Brain pericyte (primary cell): ENCODE measurements around the gene RNU1-4.
"Not testable (repeated sequence)": the region's sequence is repeated elsewhere in the genome, so short reads cannot be mapped to it uniquely, and the experiment has no call there.

ENCODE experiments used
- DNase-seq: peaks from one replicate; pipeline ENCODE4 v3.0.0-alpha.2; 2012; ENCODE audit warnings: low read depth, low spot score

RNU1-4 gene

GRCh38 chr1:16740047-16740964 is at the start of gene RNU1-4:
Gene RNU1-4 (plus strand): TSS chr1:16740516.
- not testable (repeated sequence) for DNase-seq

GRCh38 chr1:16690971-16691682 is 49.2 kb upstream of the RNU1-4 start:
- DNase-seq: not testable (repeated sequence)

DNA sequence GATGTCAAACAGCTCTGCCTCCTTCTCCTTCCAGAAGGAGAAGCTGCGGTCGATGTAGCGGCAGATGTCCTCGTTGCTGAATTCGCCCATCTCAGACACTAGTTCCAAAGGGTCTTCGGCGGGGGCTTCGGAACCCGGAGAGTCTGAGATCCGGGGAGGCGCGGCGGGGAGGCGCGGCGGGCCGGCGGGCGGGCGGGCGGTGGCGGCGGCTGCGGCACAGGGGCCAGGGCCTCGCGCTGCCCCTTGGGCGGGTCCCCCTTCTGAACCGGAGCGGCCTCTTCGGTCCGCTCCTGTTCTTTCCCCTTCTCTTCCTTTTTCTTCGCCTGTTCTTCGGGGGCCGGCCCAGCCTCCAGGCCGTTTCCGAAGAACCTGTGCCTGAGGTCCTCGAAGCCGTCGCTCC is 48.0 kb upstream of the RNU1-4 start:
- DNase-seq: not testable (repeated sequence)

- DNase-seq: not testable (repeated sequence)
Measured at GRCh38 chr1:16692717-16693448, 47.4 kb upstream of the RNU1-4 start.

- not testable (repeated sequence) for DNase-seq
Measured at GRCh38 chr1:16693449-16694307, 46.6 kb upstream of the RNU1-4 start.

GRCh38 chr1:16694308-16694702 is 46.0 kb upstream of the RNU1-4 start:
- DNase-seq: not testable (repeated sequence)

- not testable (repeated sequence) for DNase-seq
Measured at GRCh38 chr1:16696507-16697150, 43.7 kb upstream of the RNU1-4 start.

- DNase-seq: not testable (repeated sequence)
Measured at GRCh38 chr1:16697152-16697551, 43.2 kb upstream of the RNU1-4 start.

DNA sequence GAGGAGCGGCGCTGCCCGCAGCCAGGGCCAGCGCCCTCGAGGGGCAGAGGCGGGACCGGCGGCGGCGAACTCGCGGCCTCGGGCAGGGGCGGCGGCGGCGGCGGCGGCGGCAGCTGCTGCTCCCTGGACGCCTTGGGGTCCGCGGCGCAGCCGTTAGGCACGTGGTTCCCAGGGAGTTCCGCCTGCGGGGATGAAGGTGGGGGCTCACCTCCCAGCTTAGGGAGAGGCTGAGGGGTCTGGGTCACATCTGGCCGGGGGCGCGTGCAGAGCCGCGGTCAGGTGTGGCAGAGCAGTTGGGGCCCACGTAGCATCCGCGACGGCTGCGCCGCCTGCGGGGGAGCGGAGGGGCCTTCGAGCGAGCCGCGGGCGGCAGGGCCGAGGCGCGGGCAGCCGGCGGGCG is 40.9 kb upstream of the RNU1-4 start:
- not testable (repeated sequence) for DNase-seq

DNA sequence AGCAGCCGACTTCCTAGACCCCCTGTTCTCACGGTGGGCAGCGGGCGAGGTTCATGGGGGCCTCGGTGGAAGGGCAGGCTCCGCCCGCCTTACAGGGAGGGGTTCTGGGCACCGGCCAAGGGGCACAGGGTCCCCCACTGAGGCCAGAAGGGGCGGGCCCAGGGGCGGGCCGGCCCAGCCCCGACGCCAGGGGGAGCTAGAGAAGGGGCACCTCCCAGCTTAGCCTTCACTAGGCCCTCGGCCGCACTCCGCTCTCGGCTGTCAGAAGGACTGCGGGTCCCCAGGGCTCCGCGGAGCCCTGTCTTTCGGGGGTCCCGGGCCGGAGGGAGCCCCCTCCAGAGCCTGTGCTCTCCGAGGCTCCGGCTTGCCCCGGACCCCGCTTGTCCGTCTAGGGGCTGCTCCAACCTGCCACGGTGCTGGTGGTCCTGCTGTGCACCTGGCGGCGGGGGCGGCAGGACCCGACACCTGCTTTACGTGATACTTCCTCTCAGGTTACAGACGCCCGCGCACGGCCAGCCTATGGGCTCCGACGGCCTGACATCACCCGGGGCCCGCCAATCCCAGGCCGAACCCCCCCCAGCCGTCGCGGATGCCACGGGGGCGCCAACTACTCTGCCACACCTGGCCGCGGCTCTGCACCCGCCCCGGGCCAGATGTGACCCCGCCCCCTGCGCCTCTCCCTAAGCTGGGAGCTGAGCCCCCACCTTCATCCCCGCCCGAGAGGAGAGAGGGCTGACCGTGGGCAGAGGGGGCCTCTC is 40.0 kb upstream of the RNU1-4 start:
- DNase-seq: not testable (repeated sequence)

- not testable (repeated sequence) for DNase-seq
Measured at GRCh38 chr1:16701189-16701588, 39.1 kb upstream of the RNU1-4 start.

DNA sequence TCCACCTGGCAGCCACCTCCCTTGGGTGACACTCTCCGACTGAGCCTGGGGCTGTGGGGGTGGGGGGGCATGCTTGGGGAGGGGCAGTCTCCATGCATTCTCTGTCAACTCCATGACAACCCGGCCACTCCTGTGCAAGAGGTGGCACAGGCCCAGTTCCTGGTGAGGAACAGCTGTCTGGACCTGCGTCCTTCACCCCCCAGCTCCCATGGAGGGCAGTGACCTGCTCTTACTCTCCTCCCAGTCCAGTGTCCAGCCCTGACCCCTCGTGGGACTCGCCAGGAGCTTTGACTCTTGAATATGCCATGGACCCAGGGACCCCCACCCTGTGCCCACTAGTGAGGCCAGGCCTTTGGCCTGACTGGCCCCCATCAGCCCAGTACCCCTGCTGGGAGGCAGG is 38.0 kb upstream of the RNU1-4 start:
- not testable (repeated sequence) for DNase-seq

DNA sequence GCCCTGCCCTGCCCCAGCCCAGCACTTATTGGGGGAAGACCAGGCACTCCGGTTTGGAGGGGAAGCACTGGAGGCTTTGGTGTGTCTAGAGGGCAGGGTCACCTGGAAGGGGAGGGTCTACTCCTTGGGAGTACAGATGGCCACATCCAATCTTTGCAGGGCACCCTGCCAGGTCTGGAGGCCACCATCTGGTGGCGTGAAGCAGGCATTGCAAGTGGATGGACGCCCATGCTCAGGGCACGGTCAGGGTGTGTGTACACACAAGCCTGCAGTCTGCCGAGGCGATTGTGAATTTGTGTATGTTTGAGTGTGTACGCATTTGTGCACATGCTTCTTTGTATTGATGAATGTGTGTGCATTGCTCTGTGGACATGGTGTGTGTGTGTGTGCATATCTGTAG is 37.2 kb upstream of the RNU1-4 start:
- DNase-seq: not testable (repeated sequence)

DNA sequence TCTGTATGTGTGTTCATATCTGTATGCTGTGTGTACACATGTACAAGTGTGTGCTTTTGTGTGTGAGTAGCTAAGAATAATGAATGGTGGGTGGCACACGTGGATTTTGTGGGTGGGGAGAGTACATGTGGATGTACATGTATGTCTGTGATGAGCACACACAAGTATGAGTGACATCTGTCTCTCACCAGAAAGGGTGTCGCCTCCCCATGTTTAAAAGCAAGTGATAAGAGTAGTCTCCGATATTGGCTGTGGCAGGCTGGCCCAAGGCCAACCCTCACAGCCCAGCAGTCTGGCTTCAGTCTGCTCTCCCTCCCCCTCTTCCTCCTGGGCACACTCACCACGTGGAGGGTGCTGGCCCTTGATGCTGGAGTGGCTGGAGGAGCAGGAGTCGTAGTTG is 36.7 kb upstream of the RNU1-4 start:
- DNase-seq: not testable (repeated sequence)

DNA sequence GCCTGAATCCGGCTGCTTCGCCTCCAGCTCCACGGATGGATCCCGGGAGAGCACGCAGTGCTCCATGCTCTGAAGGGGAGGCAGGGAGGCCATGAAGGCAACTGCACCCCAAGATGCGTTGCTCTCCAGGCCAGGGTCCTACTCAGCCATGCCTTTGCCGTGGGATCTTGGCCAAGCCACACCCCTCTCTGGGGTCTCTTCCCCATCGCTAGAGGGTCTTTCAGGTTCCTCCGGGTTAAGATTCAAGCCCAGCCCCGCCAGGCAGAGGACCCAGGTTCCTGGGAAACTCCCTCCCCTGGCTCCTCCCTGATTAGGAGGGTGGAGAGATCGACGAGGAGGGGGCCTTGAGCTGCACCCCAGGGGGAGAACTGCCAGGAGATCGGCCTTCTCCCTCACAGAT is 36.2 kb upstream of the RNU1-4 start:
- not testable (repeated sequence) for DNase-seq

DNA sequence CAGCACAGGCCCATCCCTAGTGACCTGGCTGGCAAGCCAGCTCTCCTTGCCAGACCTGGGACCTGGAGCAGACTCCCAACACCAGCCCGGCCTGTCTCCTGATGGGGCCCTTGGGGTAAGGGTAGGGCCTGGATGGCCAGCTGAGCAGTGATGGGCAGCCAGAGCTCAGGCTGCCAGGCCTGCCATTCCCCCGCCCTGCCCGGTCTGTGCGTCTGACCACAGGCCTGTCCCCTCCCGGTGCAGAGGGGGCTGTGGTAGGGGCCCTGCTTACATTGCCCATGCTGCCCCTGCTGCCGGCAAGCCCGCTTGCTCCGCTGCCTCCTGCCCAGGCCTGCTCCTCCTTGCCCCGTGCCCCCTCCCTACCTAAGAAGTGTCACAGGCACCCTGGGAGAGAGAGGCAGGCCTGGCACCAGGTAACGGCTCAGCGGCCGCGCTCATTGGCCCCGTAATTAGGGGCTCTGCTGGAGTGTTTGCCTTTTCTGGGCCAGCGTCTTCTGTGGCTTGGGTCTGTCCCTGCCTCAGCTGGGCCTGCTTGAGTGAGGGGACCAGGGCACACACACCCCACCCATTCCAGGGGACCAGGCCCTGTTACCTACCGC is 35.7 kb upstream of the RNU1-4 start:
- not testable (repeated sequence) for DNase-seq

DNA sequence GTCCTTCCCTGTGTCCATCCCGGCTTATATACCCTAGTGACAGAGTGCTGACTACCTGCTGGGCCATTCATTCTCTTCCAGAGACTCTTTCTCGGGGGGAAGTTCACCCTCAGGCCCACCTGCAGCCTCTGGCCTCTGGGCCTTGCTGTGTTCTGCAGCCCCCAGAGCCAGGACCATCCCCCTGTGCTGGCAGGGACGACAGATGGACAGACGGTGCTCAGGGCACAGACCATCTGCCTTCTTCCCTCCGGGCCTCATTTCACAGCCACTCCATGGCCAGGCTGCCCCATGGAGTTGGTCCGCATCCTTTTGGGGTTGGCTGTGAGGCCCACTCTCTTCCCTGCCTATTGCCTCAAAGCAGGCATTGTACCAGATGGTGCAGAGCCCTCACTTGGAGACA is 34.0 kb upstream of the RNU1-4 start:
- not testable (repeated sequence) for DNase-seq

- not testable (repeated sequence) for DNase-seq
Measured at GRCh38 chr1:16707130-16708093, 32.9 kb upstream of the RNU1-4 start.
